ENCODE measurements around the gene MMAA.

The MMAA gene

GRCh38 chr4:145679991-145680455 lies 60.8 kb downstream of the MMAA start, which contains the start of gene C4orf51:
TSS of gene C4orf51 (plus strand) at chr4:145680146. CDS start at chr4:145680204, 58 bp downstream.
- no peak for DNase-seq (ENCODE audit: low spot score)
- Histone ChIP-seq H3K27ac (ENCODE audit: poor library complexity, severe bottlenecking) (no peak within 1 kb of the TSS), H3K27me3 (ENCODE audit: insufficient read depth, poor library complexity, severe bottlenecking) (no peaks in the 10 kb centered on the region), H3K9me3 (ENCODE audit: severe bottlenecking) (no peaks in the 10 kb centered on the region), H3K4me1 (ENCODE audit: insufficient read depth, poor library complexity, severe bottlenecking) (peaks cover 5% of the 10 kb centered on the region), H3K4me3 (ENCODE audit: severe bottlenecking) (no peak within 1 kb of the TSS), H3K36me3 (ENCODE audit: low read depth) (no peaks in the 10 kb centered on the region)
- ATAC-seq (ENCODE audit: low read depth), result peak; percentile 49; the same call in 2 of the 3 replicates
- TF ChIP-seq, protein P1, sequence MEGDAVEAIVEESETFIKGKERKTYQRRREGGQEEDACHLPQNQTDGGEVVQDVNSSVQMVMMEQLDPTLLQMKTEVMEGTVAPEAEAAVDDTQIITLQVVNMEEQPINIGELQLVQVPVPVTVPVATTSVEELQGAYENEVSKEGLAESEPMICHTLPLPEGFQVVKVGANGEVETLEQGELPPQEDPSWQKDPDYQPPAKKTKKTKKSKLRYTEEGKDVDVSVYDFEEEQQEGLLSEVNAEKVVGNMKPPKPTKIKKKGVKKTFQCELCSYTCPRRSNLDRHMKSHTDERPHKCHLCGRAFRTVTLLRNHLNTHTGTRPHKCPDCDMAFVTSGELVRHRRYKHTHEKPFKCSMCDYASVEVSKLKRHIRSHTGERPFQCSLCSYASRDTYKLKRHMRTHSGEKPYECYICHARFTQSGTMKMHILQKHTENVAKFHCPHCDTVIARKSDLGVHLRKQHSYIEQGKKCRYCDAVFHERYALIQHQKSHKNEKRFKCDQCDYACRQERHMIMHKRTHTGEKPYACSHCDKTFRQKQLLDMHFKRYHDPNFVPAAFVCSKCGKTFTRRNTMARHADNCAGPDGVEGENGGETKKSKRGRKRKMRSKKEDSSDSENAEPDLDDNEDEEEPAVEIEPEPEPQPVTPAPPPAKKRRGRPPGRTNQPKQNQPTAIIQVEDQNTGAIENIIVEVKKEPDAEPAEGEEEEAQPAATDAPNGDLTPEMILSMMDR (IDR thresholded peaks at IDR 0.05; ENCODE audit: poor library complexity, severe bottlenecking), result no peak

GRCh38 chr4:145680902-145681301 lies 61.7 kb downstream of the MMAA start:
- Histone ChIP-seq H3K4me3 (ENCODE audit: severe bottlenecking) (no peak overlapping the region), H3K9me3 (ENCODE audit: severe bottlenecking) (no peaks in the 10 kb centered on the region), H3K36me3 (ENCODE audit: low read depth) (no peaks in the 10 kb centered on the region), H3K27ac (ENCODE audit: poor library complexity, severe bottlenecking) (no peak overlapping the region), H3K4me1 (ENCODE audit: insufficient read depth, poor library complexity, severe bottlenecking) (peaks cover 5% of the 10 kb centered on the region), H3K27me3 (ENCODE audit: insufficient read depth, poor library complexity, severe bottlenecking) (no peaks in the 10 kb centered on the region)
- DNase-seq (ENCODE audit: low spot score) (no peak), ATAC-seq (ENCODE audit: low read depth) (no peak)
- TF ChIP-seq, protein P1 (IDR thresholded peaks at IDR 0.05; ENCODE audit: poor library complexity, severe bottlenecking), result no peak

- no peak overlapping the region for H3K27ac ChIP-seq (ENCODE audit: poor library complexity, severe bottlenecking)
- H3K4me3 ChIP-seq (ENCODE audit: severe bottlenecking), result no peak overlapping the region
- DNase-seq (ENCODE audit: low spot score) (no peak), ATAC-seq (ENCODE audit: low read depth) (no peak)
- peaks cover 5% of the 10 kb centered on the region for H3K4me1 ChIP-seq (ENCODE audit: insufficient read depth, poor library complexity, severe bottlenecking)
- TF ChIP-seq, protein P1 (IDR thresholded peaks at IDR 0.05; ENCODE audit: poor library complexity, severe bottlenecking), result no peak
- H3K36me3 ChIP-seq (ENCODE audit: low read depth), result no peaks in the 10 kb centered on the region
- H3K27me3 ChIP-seq (ENCODE audit: insufficient read depth, poor library complexity, severe bottlenecking), result no peaks in the 10 kb centered on the region
- no peaks in the 10 kb centered on the region for H3K9me3 ChIP-seq (ENCODE audit: severe bottlenecking)
Observed at GRCh38 chr4:145681518-145681917, 62.3 kb downstream of the MMAA start.

- Histone ChIP-seq H3K9me3 (ENCODE audit: severe bottlenecking) (no peaks in the 10 kb centered on the region), H3K4me3 (ENCODE audit: severe bottlenecking) (no peak overlapping the region), H3K4me1 (ENCODE audit: insufficient read depth, poor library complexity, severe bottlenecking) (peaks cover 5% of the 10 kb centered on the region), H3K27me3 (ENCODE audit: insufficient read depth, poor library complexity, severe bottlenecking) (no peaks in the 10 kb centered on the region), H3K27ac (ENCODE audit: poor library complexity, severe bottlenecking) (no peak overlapping the region), H3K36me3 (ENCODE audit: low read depth) (no peaks in the 10 kb centered on the region)
- TF ChIP-seq, protein P1 (IDR thresholded peaks at IDR 0.05; ENCODE audit: poor library complexity, severe bottlenecking), result no peak
- DNase-seq (ENCODE audit: low spot score) (no peak), ATAC-seq (ENCODE audit: low read depth) (no peak)
Observed at GRCh38 chr4:145681956-145682355, 62.8 kb downstream of the MMAA start.

DNA sequence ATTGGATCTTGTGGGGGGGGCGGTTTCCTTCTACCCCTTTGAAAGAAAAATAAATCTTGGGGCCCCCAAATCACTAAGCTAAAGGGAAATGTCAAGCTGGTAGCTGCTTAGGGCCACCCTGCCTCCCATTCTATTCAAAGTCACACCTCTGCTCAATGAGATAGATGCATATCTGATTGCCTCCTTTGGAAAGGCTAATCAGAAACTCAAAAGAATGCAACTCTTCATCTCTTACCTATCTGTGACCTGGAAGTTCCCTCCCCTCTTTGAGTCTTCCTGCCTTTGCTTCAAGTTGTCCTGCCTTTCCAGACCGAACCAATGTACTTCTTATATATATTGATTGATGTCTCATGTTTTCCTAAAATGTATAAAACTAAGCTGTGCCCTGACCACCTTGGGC lies 67.8 kb downstream of the MMAA start:
- H3K4me1 ChIP-seq (ENCODE audit: insufficient read depth, poor library complexity, severe bottlenecking), result no peaks in the 10 kb centered on the region
- TF ChIP-seq, protein P1 (IDR thresholded peaks at IDR 0.05; ENCODE audit: poor library complexity, severe bottlenecking), result no peak
- ATAC-seq (ENCODE audit: low read depth), result no peak
- no peak for DNase-seq (ENCODE audit: low spot score)
- H3K27me3 ChIP-seq (ENCODE audit: insufficient read depth, poor library complexity, severe bottlenecking), result no peaks in the 10 kb centered on the region
- no peak overlapping the region for H3K27ac ChIP-seq (ENCODE audit: poor library complexity, severe bottlenecking)
- H3K4me3 ChIP-seq (ENCODE audit: severe bottlenecking), result no peak overlapping the region
- H3K36me3 ChIP-seq (ENCODE audit: low read depth), result no peaks in the 10 kb centered on the region
- H3K9me3 ChIP-seq (ENCODE audit: severe bottlenecking), result no peaks in the 10 kb centered on the region

Data from RWPE2 (cell line).